HG03045 (cell line): ENCODE data around the gene OPCML.

Experiments
- ATAC-seq: cut with Tn5 transposase; IDR thresholded peaks from one replicate; pipeline ENCODE4 v1.9.1; 2021; ENCODE audit warnings: mild to moderate bottlenecking, moderate library complexity; ENCODE audit not compliant: unreplicated experiment

The OPCML gene

GRCh38 chr11:133146697-133147306, 385.5 kb downstream of the OPCML start:
- no peak for ATAC-seq

DNA sequence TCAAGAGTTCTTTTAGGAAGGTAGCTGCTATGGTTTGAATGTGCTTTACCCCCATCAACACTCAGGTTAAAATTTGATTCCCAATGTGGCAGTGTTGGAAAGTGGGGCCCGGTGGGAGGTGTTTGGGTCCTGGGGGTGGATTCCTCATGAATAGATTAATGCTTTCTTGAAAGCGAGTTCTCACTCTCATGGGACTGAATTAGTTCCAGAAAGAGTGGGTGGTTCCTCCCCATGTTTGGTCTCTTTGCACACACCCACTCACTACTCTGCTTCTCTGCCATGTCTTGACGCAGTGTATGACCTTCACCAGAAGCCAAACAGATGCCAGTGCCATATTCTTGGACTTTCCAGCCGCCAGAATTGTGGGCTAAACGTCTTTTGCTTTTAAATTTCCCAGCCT, 394.4 kb downstream of the OPCML start:
- no peak for ATAC-seq

DNA sequence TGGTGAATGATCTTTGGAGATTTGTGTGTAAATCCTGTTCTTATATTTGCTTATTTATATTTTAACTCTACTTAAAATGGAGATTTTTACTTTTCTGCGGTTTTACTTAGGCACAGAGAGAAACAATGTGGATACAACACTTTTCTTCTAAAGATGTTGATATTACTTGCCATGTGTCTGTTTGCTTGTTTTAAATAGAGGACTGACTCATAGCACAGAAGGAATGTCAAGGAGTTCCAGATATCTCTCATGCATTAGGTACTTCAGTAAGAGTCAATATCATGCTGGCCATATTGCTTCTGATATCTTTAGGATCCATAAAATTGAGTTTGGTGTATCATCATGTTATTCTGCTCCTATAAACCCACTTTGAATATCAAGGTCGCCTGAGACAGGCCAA, 395.0 kb downstream of the OPCML start:
- no peak for ATAC-seq

DNA sequence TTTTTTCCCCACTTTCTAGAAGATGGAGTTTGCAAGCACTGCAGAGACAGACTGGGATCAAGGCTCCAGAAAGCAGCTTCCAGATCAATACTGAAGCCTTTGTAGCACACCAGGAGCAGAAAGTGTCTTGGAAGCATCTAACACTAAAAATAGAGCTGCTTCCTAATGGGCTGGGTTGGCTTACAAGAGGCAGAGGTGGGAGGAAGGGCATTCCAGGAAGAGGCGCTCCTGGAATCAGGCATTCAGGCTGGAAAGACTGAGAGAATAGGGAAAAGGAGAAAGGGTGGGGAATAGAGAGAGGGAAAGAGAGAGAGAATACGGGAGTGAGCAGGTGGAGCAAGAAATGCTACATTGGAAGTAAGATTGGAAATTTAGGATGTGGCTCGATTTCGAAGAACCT, 395.9 kb downstream of the OPCML start:
- no peak for ATAC-seq

DNA sequence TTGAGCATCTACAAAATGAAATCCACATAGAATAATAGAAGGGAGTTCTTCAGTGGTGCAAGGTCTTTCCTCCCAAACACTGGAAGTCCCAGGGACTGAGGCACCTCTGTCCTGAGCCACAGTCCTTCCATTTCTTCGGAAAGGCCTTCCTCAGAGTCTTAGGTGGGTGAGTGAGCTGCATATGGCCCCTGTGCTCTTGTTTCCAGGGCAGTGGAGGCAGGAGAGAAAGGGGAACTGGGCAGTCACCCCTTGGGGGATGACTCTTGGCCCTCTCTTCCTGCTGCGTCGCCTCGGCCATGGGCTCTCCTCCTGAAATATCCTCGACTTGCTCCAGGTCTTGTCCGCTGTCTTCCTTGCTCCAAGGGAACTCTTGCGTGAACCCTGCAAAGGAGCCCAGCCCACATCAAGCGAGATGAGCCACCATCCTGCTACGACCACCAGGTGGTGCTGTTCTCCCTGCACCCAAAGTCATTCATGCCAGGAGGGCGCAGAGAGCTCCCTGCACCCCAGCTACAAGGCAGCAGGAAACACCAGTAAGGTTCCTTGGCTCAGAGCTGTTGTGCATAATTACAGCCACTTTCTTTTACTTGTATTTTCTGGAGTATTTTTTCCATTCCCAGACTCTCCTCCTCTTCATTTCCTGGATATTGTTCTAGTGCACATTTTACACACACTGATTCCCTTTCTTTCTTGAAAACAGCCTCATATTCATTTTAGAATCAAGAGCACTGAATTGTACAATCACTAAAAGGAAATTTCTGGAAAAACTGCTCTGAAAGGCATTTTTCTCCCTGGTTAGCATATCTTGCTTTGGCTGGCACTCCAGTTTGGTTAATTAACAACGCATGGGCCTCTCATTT, 397.8 kb downstream of the OPCML start:
- ATAC-seq: peak; percentile 70

GRCh38 chr11:133133606-133134005, 398.7 kb downstream of the OPCML start:
- ATAC-seq: no peak

- ATAC-seq: no peak
These were observed 399.3 kb downstream of the OPCML start for GRCh38 chr11:133133050-133133449.

DNA sequence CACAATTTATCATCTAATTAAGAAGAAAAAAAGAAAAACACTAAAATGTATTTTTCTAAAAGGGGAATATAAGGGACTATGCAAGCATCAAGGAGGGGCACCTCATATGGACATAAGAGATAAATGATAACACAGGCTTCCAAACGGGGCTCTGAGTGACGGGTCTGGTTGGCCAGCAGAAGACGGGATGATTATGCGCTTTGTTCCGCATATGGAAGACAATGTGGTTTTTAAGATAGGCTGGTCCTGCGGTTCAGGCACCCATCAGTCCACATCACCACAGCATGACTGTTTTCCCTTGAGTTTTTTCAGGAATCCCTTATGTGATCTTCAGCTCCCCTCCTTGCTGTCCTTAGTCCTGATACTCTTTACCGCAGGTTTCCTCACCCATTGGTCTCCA, 404.6 kb downstream of the OPCML start:
- no peak for ATAC-seq

GRCh38 chr11:133123796-133124195, 408.5 kb downstream of the OPCML start:
- no peak for ATAC-seq

DNA sequence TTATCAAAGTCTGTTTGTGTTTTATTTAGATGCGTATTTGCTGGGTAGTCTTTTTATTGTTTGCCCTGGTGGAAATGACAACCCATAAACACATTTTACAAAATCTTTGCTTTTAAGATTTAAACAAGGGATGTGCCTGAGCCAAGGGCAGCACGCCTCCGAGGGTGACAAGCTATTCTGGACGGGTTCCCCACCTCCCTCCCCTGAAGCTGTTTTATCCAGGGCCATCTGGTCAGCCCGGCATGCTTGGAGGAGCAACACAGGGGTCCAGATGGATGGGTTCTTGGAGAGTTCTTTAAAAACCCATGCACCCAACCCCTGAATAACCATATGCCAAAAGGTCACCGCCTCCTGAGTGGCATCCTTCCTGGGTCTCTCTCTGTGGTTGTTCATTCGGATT, 408.9 kb downstream of the OPCML start:
- no peak for ATAC-seq

GRCh38 chr11:133122256-133122655, 410.0 kb downstream of the OPCML start:
- no peak for ATAC-seq

DNA sequence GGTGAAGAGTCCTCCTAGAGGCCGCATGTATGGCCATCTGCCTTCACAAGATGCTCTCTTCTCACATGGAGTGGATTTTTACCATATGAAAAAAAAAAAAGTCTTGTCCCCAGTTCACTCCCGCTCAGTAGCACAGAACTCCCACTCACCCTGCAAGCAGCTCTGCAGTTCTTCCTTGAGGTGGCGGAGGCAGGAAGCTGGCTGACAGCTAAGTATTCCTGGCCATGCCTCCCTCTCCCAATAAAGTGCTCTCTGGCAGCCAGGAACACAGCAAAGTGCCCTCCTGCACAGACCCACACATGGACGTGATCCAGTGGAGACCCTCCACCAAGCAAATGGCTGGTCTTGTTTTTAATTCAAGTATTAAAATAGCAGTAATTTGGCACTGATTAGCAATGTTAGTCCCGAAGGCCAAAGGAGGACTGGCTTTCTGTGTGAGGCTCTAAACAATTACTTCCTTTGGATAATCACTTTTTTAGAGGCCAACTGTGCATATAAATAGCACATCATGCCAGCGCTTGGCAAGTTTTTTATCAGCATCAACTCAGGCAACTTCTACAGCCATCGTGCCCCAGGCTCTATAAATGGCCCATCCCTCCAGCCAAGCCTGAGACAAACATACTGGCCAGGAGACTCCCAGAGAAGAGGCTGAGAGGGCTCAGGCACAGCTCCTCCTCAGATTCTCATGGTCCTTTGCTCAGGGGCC, 413.6 kb downstream of the OPCML start:
- no peak for ATAC-seq

DNA sequence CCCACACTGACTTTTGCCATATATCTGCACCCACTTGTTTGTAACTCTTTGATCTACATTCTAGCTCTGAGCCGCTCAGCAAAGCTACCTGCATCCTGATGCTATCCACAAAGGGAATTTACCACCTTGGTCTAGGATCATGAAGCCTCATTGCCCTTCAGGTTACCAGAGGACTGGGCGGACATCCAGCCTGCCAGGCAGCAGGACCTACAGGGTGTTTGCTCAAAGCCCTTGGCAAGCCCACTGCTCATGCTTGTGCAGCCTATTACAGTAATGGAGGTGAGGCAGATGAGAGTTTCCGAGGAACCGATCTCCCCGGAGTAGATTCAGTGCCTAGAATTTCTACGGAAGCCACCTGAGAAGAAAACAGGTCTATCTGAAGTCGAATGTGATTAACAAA, 417.2 kb downstream of the OPCML start:
- no peak for ATAC-seq

- ATAC-seq: no peak
These were observed 424.5 kb downstream of the OPCML start for GRCh38 chr11:133107763-133108162.

GRCh38 chr11:133107136-133107535, 425.2 kb downstream of the OPCML start:
- ATAC-seq: no peak

GRCh38 chr11:133106417-133106816, 425.9 kb downstream of the OPCML start:
- ATAC-seq: no peak

DNA sequence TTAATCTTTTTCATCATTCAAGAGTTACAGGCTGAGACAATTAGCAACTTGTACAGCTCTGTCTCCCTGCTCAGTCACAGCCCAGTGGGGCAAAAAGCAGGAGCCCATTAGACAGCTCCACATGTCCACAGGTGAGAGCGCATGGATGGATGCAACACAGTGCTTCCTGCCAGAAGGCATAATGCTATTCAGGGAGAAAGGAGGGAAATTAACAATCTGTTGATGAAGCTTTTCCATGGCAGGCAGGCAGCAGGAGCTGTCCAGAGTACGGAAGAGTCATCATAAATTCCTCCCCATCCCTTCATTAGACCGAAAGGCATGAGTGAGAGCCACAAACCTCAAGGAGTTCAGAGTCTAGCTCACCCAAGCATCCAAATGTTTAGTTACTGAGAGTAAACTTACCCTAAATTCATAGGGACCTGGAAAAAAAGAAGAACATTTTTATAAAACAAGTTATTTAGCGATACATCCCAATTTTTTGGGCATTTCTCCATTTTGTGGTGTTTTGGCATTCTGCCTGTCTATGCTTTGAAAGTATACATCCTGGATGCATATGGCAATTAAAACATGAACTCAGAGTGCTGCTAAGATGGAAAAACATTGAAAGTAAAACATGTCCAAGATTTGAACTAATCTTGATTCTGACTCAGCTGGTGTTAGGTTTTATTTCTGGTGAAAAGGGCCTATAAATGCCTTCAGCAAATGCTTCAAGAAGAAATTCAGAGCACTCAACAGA, 428.1 kb downstream of the OPCML start:
- no peak for ATAC-seq

- ATAC-seq: no peak
These were observed 435.3 kb downstream of the OPCML start for GRCh38 chr11:133096981-133097380.

DNA sequence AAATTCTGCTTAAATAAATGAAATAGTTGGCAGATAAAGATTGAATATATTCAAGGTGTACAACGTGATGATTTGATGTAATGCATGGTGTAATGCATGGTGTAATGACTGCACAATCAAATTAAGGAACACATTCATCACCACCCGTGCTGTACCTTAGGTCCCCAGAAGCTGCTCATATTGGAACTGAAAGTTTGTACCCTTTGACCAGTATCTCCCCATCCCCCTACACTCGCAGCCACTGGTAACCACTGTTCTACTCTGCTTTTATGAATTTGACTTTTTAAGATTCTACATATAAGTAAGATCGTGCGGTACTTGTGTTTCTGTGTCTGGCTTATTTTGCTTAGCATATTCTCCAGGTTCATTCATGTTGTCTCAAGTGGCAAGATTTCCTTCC, 445.8 kb downstream of the OPCML start:
- no peak for ATAC-seq

DNA sequence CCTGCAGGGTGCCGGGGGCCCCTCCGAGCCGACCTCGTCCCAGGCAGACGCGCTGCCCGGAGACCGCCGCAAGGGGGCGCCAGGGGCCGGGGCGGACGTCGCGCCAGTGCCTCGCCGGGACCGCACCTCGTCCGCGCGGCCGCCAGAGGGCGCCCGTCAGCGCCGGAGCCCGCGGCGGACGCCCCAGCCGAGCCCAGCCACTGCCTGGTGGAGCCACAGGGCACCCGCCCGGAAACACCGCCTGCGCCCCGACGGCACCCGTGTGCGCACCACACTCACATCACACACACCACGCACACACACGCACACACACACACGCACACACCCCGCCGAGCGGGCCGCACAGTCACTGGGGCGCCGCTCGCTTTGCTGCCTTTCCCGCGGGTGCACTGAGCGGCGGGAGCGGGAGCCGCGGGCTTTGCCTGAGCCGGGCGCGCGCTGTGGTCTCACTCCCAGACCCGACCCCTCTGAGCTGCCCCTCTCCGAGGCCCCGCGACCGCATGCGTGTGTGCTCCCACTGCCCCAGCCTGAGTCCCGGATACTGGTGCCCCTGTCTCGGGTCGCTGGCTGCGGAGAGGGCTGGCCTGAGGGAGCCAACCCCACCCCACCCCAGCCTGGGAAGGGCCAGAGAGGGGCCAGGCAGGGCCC, 449.3 kb downstream of the OPCML start:
- peak; percentile 79 for ATAC-seq

- ATAC-seq: no peak
These were observed 449.9 kb downstream of the OPCML start for GRCh38 chr11:133082453-133082781.
